Activated T-cell treated with anti-CD3 and anti-CD28 coated beads for 24 hours (primary cell): ENCODE measurements around the gene GCN1.
A peak's percentile ranks its signal among the peaks of the same experiment; 100 is the strongest.
"Not testable (repeated sequence)": the region's sequence is repeated elsewhere in the genome, so short reads cannot be mapped to it uniquely, and the experiment has no call there.

ENCODE experiments used
- DNase-seq: peaks from one replicate; pipeline ENCODE4 v3.0.0-alpha.2; 2020; ENCODE audit warnings: low read depth

Gene GCN1, protein sequence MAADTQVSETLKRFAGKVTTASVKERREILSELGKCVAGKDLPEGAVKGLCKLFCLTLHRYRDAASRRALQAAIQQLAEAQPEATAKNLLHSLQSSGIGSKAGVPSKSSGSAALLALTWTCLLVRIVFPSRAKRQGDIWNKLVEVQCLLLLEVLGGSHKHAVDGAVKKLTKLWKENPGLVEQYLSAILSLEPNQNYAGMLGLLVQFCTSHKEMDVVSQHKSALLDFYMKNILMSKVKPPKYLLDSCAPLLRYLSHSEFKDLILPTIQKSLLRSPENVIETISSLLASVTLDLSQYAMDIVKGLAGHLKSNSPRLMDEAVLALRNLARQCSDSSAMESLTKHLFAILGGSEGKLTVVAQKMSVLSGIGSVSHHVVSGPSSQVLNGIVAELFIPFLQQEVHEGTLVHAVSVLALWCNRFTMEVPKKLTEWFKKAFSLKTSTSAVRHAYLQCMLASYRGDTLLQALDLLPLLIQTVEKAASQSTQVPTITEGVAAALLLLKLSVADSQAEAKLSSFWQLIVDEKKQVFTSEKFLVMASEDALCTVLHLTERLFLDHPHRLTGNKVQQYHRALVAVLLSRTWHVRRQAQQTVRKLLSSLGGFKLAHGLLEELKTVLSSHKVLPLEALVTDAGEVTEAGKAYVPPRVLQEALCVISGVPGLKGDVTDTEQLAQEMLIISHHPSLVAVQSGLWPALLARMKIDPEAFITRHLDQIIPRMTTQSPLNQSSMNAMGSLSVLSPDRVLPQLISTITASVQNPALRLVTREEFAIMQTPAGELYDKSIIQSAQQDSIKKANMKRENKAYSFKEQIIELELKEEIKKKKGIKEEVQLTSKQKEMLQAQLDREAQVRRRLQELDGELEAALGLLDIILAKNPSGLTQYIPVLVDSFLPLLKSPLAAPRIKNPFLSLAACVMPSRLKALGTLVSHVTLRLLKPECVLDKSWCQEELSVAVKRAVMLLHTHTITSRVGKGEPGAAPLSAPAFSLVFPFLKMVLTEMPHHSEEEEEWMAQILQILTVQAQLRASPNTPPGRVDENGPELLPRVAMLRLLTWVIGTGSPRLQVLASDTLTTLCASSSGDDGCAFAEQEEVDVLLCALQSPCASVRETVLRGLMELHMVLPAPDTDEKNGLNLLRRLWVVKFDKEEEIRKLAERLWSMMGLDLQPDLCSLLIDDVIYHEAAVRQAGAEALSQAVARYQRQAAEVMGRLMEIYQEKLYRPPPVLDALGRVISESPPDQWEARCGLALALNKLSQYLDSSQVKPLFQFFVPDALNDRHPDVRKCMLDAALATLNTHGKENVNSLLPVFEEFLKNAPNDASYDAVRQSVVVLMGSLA (N-terminal part only)

DNA sequence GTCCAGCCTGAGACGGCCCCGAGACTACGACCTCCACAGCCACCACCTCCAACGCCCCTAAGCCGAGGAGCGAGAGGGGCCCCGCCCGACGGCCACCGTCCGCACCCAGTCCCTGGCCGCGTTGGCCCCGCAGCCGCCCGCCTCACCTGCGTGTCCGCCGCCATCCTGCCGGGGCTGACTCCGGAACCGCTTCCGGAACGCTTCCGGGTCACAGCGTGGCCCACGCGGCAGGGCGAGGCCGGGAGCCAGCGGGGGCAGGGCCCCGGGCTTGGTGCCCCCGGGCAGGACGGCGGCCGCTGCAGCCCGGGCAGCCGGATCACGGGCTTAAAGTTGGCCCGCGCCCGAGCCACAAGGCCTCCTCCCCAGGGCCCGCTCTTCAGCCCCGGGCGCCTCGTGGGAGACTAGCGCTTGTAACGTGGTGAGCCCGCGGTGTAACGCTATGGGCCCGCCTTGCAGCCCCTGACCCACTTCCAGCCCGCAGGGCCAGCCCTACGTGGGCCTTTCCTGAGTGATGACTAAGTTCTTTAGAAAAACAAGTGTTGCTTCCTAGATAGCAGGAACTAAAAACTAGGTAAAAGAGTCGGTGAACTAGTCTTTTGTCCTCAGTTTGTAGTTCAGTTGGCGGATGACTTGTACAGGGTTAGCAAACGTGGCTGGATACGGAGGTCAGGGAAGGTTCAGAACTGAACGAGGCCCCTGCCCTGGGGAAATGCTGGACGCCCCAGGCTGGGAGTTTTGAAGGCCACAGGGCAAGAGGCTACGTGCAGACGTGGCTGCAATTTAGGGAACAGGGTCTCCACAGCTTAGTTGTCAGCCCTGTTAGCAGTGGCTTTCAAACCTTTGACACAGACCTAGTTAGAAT, at the start of gene GCN1:
Gene GCN1 (minus strand): TSS at position 182 of the 862 bp plus-strand sequence. CDS start 18 bp downstream, at position 164.
- peak; percentile 88 for DNase-seq

DNA sequence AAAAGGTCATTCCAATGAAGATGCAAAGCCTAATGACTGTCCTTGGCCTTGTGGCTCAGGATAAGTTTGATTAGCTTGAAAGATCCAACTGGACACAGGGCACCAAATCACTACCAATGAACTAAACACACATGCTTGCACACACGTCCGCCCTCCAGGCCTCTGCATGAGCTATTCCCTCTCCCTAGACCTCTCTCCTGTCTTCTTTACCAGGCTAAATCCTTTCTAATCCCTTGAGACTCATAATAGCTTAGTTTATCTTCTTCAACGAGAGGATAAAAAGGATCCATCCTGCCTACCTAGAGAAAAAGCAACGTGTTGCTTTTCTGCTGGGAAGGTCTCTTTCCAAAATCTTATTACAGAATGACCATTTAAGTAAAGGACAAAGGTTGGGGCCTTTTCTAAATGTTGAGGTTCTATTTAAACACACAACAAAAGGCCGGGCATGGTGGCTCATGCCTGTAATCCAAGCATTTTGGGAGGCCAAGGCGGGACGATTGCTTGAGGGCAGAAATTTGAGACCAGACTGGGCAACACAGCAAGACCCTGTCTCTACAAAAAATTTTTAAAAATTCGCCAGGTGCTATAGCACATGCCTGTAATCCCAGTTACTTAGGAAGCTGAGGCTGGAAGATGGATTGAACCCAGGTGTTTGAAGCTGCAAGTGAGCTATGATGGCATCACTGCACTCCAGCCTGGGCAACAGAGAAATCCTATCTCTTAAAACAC, 48.6 kb upstream of the GCN1 start:
- no peak for DNase-seq

DNA sequence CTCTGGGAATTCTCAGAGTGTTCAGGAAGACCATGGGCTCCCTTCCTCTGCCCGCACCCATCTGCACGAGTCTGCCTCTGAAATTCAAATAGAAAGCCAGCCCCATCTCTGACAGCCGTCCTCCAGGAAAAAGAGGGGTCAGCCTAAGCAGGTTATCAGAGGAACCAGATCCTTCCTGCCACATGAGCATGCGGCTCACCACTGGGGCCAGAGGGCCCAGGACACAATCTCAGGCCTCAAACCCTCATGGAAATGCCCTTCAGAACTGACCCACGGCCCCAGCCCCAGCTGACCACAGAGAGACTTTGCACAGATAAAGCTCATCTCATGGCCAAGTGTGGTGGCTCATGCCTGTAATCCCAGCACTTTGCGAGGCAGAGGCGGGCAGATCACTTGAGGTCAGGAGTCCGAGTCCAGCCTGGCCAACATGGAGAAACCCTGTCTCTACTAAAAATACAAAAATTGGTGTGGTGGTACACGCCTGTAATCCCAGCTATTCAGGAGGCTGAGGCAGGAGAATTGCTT, 47.8 kb upstream of the GCN1 start:
- DNase-seq: no peak

DNA sequence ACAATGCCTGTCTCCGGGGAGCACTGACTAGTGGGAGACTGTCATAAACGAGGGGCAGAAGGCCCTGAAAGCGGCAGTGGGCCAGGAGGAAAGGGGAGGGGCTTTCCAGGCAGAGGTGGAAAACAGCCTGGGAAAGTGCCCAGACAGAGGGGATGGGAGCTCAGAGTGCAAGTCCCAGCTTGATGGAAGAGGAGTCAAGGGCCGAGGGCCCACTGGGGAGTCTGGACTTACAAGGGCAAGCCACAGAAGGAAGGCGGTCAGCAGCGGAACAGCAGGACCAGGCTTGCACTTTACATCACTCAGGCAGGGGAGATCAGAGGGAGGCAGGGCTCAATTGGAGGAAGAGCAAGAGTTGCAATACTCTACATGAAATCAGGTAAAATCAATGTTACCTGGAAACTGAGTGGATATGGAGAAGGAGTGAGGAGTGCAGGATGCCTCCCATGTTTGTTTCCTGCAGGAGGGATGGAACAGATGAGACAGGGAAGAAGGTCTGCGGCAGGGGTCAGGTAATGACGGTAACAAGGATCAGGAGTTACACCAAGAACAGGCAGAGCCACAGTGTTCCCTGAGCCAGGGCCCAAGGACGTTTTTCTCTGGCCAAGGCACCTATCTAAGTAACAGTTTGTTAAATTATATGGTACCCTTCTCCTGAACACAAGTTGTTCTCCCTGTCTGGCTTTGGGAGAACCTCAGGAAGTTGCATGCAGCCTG, 47.2 kb upstream of the GCN1 start:
- no peak for DNase-seq

DNA sequence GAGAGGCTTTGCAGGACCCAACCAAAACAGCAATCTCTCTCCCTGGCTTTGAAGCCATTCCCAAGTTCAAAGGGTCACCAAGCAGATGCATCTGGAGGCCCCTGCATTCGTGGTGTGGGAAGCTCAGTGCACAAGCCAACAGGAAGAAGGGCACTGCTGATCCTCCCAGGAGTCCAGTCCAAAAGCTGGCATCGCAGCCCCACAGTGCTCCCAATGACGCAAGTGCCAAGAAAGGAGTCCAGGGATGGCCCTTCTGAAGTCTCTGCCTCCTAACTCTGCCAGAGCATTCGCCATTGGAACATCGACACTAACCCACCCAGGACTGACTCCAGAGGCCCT, 45.9 kb upstream of the GCN1 start:
- no peak for DNase-seq

DNA sequence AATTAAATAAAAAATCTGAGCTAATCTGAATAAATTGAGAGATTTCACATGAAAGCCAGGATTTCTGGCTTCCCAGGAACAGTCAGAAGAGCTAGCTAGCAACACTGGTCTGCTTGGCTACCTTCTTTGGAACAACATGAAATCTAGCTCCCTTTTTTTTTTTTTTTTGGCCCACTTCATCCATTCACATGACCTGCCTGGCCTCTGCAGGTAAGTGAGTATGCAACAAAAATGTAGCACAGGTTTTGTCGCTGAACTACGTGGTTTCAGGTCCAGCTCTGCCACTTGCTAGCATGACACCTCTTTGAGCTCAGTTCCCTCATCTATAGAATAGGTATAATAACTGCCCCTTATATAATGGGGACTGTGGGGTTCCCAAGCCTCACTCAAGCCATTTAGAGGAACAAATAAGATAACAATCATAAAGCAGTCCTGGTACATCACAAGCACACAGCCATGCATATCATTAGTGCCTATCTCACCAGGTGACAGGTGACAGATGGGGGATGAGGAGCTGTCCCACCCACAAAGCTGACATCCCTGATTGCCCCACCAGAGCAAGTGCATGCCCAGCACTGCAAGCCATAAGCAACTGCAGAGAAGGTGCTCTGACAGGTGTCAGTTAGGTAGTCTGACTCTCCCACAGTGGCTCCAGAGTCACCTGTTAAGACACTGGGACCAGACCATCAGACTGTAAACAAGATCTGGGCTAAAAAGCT, 45.4 kb upstream of the GCN1 start:
- no peak for DNase-seq

DNA sequence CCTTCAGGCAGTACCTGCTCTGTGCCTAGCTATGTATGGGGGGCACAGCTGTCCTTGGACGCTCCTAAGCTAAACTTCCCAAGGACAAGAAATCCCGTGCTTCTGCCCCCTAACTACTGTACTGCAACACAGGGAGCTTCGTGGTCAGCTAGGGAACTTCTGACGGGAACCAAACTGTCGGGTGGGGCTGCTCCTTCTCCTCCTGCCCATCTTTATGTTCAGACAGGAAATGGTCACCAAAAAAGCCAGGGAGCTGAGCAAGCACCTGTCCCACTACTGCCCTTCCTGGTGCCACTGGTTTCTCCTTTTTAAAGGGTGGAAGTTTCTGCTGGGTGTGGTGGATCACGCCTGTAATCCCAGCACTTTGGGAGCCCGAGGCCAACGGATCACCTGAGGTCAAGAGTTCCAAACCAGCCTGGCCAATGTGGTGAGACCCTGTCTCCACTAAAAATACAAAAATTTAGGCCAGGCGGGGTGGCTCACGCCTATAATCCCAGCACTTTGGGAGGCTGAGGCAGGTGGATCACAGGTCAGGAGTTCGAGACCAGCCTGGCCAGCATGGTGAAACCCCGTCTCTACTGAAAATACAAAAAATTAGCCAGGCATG, 44.4 kb upstream of the GCN1 start:
- DNase-seq: no peak

DNA sequence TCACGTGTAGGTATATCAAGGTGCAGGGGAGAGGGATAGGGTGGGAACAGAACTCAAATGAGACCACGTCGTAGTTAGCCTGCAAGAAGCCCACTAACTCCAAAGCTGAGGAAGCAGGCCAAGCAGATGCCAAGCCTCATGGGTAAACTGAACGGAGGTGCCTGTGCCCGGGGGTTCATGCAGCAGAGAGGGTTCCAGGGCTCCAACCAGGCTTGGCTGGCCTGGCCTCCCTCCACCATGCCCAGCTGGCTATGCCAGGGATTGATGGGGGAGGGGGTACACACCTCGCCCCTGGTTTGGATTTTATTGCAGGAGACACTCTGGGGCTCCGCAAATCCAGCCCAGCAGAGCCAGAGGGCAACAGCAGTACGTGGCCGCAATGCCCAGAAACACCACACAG, 43.7 kb upstream of the GCN1 start:
- DNase-seq: no peak

DNA sequence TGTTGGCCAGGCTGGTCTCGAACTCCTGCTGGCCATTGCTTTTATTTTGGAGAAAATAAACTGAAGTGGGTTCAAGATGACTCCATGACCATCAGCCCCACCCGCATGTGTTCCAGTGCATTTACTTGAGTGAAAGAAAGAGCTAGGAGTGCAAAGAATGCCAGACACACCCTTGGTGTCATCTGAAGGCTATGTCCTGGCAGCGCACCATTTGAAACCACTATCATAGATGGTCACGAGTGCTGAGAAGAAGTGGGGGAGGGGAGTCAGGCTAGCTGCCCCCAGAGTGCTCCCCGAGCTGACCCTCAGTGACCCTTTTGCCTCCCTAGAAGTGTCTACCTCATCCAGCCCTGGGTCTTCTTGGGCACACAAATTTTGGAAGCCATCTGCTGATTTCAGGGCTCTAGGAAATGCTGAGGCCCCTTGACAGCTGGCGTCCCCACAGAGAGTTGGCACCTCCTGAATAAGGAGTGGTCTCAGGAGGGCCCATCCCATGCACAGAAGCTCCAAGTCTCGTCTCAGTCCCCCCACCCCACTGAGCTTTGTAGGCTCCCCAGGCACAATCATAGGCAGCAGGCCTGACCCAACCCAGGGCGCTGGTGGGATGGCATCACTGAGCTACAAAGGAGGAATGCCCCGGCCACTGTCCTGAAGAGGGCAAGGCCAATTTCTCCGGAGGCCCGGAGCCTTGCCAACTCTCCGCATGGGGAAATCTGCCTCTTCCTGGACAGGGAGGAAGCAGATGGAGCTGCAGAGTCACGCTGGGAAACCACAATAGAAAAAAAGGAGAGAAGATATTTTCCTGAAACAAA, 43.1 kb upstream of the GCN1 start:
- no peak for DNase-seq

DNA sequence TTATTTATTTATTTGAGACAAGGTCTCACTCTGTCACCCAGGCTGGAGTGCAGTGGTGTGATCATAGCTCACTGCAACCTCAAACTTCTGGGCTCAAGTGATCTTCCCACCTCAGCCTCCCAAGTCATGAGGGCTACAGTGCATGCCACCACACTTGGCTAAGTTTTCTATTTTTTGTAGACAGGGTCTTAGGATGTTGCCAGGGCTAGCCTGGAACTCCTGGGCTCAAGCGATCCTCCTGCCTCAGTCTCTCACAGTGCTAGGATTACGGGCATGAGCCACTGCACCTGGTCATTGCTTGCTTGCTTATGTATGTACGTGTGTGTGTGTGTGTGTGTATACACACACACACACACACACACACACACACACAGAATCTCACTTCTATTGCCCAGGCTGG, 42.3 kb upstream of the GCN1 start:
- DNase-seq: not testable (repeated sequence)

DNA sequence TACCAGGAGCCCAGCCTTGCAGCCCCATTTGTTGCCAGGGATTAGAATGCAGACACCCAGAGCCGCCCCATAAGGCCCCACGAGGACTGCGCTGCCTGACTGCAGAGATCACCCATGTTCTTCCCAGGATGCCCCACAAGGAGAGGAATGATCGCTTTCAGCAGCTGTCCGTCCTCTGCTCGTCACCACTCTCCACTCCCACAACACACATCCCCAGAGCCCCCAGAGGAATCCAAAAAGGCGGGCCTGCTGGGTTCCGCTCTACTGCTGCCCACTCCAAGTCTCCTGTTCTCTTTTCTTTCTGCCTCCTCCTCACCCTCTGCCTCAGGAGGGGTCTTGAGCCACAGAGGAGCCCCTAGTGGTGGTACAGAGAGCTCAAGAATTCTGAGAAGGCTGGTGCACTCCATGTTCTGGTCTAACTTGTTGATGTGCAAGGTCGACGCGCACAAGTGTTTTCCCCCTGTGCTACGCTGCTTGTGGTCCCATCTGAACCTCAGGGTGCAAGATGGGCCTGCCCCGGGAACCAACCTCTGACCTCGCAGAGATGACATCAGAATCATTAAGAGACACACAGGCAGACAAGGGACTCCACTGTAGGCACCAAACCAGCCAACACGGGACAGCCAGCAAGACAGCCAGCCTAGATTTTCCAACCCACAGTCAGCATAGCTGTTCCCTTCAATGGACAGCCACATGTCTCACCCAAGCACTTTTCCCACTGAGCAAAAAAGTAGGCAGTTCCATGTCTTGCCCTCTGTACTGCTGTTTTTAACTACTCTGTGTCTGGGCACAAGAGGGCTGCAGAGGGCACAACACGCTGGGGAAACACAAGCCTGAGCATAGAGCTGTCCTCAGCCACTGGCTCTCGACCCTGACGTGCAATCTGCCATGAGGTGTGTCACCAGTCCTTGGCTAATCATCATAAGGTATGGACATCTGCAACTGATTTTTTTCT, 41.1 kb upstream of the GCN1 start:
- no peak for DNase-seq

DNA sequence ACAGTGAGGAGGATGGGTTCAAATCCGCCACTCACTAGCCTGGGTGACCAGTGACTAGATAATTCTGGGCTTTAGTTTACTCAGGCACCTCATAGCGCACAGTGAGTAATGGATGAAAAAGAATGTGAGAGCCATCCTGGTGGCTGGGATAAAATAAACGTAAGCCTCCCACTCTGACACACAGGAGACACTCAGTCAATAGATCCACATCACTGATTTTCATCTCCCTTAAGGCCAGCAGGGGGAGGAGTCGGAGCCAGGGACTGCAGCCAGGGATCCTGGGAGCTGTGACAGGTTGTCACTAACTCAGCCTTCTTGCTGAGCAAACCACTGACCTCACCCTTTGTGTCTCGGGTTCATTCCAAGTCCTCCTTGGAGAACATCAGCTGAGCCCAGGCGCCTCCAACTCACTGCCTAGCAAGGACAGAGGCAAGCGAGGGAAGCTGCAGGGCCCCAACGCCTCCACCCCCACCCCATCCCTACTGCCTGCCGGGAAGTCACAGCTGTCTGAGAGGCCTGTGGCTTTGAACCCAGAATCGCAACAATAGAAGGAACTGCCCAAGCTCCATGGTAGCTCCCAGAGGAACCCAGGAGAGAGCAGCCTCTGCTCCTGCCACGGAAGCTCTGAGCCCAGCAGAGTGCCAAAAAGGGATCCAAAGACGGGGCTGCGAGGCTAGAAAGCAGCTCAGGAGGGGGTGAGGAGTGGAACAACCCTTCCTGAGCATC, 40.3 kb upstream of the GCN1 start:
- no peak for DNase-seq

DNA sequence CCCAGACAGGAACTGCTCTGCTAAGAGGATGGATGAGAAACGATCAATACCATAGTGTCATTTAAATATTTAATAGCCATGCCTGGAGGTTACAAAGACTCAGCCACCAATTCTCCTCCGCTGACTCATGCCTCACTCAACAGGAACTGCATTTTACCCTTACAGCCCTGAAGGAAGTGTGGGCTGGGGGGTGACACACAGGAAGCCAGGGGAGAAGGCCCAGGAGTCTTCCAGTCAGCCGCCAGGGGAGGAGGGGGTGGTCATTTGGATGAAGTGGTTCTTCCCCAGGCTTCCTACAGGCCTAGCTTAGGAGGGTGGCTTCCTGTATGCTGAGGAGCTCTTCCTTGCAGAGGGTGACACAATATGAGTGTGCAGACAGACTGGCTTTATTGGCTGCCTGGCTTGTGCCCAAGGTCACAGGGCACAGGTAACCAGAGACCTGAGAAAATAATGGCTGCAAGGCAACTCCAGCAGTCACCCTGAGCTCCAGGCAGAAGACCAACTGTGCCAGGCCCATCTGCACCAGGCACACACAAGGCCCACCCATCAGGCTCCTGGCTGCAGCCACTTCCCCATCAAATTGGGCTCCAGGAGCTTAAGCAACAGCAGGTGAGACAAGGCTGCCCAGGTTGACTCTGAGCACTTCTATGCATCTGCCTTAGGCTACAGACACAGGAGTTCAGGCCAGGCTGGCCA, 36.9 kb upstream of the GCN1 start:
- peak; percentile 76 for DNase-seq

DNA sequence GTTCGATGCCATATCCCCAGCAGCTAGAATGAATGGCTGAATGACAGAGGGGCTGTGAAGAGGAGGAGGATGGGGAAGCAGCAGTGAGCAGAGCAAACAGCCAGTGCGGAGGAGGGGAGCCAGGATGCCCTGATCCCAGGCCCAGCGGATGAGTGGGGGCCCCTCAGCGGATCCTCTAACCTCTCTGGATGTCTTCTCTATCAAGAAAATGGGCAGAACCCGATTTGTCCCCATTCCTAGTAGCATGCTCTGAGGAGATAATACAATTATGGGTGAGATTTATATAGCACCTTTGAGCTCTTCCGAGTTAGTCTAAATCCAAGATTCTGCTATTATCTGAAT, 36.4 kb upstream of the GCN1 start:
- DNase-seq: no peak

DNA sequence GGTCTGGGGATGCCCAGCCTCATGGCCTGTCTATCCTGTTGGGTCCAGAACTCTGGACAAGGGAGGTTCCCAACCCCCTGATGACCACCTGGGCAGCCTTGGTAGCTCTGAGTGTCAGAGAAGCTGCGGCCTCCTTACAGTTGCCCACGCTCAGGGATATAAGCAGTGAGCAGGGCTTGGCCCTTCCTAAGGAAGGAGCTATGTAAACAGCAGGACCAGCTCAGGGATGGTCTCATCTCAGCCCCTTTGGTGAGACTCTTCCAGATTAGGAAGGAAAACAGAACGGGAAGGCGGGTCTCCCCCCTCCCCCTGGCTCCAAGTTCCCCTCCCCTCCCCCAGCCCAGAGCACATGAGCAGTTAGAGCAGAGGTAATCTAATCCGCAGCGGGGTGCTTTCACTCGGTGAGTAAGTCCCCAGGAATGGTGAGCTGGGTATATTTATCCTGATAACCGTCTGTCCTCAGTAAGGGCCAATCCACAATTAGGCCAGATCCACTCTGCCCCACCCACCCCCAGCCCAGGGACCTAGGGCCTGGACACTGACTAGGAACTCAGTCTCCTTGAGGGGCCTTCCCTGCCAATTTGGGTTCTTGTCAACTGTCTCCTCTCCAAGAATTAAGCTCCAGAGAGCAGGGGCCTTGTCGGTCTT, 35.9 kb upstream of the GCN1 start:
- DNase-seq: no peak
